ENCODE measurements around the gene CREB5.

DNA sequence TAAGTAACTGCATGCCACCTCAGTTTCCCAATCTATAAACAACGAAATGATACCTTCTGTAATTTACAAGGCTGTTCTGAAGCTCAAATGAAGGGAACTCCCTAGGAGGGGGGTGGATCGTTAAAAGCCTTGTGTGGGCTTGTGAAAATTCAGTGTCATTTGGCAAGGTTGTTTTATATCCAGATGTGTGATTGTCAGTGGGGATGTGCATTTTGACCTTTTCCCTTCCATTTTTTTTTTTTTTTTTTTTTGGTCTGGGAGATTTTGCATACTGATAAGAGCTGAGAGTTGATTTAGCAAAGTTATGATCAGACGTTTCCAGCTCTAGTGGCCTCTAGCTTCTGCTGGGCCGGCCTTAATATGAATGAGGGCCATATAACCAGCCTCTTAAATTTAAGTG is 22.8 kb downstream of the CREB5 start:
- TF ChIP-seq, protein P1, sequence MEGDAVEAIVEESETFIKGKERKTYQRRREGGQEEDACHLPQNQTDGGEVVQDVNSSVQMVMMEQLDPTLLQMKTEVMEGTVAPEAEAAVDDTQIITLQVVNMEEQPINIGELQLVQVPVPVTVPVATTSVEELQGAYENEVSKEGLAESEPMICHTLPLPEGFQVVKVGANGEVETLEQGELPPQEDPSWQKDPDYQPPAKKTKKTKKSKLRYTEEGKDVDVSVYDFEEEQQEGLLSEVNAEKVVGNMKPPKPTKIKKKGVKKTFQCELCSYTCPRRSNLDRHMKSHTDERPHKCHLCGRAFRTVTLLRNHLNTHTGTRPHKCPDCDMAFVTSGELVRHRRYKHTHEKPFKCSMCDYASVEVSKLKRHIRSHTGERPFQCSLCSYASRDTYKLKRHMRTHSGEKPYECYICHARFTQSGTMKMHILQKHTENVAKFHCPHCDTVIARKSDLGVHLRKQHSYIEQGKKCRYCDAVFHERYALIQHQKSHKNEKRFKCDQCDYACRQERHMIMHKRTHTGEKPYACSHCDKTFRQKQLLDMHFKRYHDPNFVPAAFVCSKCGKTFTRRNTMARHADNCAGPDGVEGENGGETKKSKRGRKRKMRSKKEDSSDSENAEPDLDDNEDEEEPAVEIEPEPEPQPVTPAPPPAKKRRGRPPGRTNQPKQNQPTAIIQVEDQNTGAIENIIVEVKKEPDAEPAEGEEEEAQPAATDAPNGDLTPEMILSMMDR (IDR thresholded peaks at IDR 0.05) = no peak
- TF ChIP-seq POLR2A (IDR thresholded peaks at IDR 0.05) = no peak
